KBM-7 (cell line): ENCODE measurements around the gene CCDC191.

Source experiments
- DNase-seq: peaks from one replicate; pipeline ENCODE4 v3.0.0-alpha.2; 2015
- in situ Hi-C: fragments of 300-500 bp; cut with MboI; formaldehyde crosslinking; loops from 2 replicates; pipeline ENCODE4 v1.14.3; 2020; ENCODE audit warnings: low sequenced_read_pairs, low pct_unique_long_range_greater_than_20kb, mixed read lengths

Gene CCDC191

DNA sequence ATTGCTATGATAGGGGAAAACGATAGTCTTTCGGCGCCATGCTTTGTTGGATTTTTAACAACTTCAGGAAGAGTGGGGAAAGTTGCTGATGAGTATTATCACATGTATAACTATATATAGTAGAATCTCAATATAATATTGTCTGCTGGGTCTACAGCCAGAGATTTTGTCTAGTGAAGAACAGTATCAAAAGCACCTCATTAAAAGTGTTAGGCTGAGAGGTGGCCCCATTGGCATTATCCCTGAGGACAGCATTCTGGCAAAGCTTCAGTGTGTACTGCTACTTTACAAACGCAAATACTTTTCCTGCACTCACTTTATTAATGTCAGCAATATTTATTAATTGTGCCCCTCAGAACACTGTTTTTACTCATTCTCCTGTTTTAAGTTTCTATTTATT lies 12.0 kb upstream of the CCDC191 start:
- in situ Hi-C loops, result no loop called here
- no peak for DNase-seq

DNA sequence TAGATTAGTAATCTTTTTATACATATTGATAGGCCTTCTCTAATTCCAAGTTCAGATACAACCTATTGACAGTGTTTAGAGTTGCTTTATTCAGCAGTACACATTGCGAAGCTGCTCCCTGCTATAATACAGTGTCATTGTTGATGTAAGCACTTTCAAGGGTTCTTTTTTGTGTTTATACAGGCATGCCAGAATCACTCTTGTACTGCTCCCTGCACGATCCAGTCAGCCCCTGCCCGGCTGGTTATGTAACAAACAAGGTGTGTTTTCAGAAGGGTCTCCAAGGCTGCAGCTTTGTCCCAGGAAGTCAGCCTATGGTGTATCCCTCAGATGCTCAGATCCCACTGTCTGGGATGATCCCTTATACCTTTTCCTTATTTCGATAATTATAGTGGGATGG lies 11.5 kb upstream of the CCDC191 start:
- DNase-seq, result no peak
- in situ Hi-C loops, result no loop called here

DNA sequence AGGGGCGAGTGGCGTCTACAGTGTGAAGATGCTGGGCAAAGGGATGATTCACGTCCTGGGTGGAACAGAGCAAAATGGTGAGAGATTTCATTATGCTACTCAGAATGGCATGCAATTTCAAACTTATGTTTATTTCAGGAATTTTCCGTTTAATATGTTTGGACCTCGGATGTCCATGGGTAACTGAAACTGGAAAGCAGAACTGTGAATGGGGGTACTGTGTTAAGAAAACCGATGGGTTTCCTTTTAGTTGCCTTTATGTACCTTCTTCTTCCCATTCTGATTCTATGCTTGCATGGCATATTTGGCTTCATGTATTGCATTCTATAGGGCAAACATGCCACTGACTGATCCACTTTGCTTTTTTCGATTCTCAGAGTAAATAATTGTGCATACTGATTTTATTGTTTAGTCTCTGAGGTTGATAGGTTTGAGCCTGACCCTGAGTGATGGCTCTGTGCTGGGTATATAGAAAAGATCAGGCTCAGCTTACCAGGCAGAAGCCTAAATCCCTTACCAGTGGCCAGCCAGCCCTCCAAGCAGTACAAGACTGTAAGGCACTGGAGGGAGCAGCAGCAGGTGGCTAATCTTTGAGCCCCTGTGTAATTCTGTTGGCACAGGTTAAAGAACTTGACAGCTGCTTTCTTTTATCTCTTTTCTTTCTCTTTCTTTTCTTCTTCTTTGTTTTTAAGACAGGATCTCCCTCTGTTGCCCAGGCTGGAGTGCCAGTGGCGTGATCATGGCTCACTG lies 4.8 kb upstream of the CCDC191 start:
- DNase-seq, result no peak
- in situ Hi-C loops, result no loop called here

DNA sequence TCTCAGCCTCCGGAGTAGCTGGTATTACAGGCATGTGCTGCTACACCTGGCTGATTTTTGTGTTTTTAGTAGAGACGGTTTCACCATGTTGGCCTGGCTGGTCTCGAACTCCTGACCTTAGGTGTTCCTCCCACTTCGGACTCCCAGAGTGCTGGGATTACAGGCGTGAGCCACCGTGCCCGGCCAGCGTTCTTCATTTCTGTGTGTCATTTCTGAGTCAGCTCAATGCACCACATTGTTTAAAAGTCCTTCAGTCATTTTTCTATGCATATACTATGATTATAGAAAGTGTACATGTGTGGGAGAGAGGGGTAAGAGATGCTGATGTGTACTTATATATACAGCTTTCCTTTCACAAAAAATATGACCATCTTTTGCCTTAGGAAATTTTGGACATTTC lies 2.3 kb upstream of the CCDC191 start:
- no peak for DNase-seq
- in situ Hi-C loops, result no loop called here

DNA sequence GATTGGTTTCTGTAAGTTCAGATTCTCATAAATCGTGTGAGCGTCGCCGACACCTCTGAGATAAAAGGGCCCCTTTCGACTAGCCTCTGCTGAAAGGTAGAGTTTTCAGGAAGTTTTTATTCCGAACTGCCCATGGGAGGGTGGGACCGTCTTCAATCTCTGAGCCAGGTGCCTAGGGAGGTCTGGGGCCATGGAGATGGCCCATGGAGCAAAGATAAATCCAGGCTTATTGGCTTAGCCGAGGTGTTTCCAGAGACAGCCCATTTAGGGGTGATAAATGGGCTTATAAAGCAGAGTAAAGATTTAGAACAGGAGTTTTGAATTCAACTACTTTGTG lies 653 bp upstream of the CCDC191 start:
- in situ Hi-C loops, result no loop called here
- DNase-seq, result no peak

DNA sequence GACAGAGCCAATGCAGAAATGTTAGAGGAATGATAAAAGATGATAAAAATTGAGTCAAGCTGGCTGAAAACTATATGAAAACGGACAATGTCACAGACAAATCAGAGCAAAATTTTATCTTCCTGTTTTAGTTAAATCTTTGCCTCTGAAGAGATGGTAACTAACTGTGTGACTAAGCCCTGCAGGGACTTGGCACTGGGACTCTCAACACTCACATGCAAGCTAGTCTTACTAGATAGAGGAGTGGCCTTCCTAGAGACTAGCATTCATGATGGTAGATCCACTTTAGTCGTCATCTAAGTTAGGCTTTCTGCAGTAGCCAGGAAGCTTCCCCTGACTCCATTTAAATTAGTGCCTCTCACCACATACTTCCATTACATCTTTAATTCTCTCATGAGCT lies 4.1 kb downstream of the CCDC191 start:
- DNase-seq, result no peak
- in situ Hi-C loops, result no loop called here

DNA sequence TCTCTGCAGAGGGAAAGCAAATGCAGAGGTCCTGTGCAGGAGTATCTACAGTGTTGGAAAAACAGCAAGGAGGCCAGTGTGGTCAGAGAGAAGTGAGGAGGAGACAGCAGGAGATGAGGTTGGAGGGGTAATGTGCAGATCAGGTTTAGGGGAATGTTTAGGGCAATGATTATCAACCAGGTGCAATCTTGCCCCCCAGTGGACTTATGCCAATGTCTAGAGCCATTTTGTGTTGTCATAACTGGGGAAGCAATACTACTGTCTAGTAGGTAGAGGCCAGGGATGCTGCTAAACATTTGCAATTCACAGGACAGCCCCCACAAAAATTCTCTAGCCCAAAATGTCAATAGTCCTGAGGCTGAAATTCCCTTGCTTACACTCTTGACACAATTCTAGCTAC lies 13.1 kb downstream of the CCDC191 start:
- in situ Hi-C loops, result no loop called here
- DNase-seq, result no peak

DNA sequence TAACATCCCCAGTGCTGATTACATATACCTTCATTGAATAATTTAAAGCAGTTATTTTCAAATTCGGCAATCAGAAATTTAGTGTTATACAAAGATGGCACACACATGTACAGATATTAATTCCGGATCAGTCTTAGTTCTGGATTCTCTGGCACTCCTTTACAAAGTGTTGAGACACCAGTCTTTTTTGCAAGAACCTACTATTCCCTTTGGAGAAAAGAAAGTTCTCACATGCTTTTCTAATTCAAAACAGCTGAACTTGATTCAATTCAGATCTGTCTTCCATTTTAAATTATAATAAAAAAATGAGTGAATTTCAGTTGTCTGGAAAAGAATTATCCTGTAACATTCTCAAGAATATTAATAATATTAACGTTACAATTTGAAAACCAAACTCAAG lies 20.4 kb downstream of the CCDC191 start:
- no peak for DNase-seq
- in situ Hi-C loops, result no loop called here

DNA sequence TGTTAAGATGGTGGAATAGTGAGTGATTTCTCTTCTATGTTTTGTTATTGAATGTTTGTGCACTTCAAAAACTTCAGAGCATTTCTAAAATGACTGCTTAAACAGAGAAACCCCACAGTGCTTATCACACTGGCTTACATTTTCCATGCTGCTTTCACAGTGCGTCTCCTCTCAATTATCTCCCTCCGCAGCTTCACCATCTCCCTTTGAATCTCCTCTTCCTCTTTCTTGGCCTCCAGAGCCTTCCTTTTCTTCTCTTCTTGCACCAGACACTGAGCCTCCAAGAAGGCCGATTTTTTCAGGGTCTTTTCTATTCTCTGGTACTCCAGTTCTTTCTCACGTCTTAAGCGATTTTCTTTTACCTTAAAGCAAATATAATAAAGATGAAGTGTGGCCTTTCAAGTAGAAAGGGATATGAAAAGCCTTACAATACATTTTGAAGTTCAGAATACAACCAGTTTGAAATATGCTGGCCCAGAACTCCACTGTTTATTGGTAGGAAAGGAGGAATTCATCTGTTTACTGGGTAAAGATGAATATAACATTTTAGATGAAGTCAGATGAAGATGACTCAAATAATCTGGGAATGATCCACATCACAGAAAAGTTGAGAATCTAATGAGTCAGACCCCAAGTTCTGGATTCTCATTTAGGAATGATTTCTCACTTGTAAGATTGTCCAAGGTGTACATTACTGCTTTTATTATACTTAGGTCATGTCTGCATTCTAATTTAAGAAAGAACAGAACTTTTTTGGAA lies 21.4 kb downstream of the CCDC191 start:
- in situ Hi-C loops, result no loop called here
- no peak for DNase-seq

DNA sequence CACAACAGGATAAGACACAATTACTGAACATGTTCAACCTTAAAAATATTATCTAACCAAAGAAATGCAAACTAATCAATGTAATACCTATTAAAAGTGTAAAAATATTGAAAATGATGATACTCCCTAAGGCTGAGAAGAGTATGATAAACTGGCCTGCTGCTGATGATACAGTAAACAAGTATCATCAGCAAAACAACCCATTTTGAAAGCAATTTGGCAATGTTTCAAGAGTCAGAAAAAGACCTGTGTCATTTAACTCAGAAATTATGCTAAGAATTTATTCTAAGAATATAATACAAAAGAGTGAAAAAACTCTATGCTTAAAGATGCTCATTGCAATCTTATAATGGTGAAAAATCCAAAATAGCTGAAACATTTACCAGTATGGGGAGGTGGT lies 22.1 kb downstream of the CCDC191 start:
- in situ Hi-C loops, result no loop called here
- no peak for DNase-seq

DNA sequence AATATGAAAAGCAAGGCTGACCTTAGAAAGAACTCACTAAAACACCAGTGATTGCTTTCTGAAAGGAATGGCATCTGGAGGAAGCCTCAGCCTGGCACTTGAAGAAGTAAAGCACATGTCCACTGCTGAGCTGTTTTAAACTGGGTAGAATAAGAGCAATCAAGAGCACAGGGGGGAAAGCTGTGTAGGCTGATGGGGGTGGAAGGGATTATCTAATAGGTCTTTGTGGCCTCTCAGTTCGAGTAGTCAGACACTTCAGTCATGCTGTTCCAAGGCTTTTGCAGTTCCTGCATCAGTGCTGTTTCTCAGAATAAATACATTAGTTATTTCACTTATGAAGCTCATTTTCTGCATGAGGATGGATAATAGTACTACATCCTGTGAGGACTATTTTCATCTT lies 22.6 kb downstream of the CCDC191 start:
- DNase-seq, result no peak
- in situ Hi-C loops, result no loop called here

DNA sequence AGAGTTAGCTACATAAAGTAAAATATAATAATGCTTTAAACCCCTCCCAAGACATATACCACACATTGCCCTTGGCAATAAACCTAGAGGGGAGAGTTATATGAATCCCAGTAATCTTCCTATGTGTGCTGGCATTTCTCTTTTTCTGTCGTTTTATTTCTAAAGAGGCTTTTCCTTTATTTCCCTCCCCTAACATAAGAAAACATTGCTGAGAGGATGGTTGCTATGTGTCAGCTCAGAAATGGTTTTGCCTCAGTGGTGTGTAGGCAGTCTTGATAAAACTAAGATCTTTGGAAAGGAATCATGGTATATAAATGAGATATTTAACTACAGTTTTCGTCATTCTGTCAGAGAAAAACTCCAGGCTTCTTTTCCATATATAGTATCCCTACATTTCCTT lies 30.0 kb downstream of the CCDC191 start:
- in situ Hi-C loops, result no loop called here
- DNase-seq, result no peak

DNA sequence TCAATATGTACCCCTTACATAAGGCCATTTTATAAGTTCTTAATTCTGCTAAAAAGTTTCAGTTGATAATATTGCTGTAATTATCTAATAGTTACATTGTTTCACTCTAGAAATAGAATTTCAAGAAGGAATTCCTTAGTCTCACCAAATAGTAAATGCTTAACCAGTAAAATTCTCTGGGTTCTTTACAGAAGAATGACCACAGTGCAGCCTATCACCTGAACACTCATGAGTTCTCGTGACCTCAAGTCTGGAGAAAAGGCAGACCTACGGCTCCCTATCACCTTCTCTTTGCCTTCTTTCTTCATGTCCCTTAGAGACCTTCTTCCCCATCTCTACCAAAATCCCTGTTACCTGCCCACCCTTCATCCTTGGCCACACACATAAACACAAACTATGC lies 30.9 kb downstream of the CCDC191 start:
- DNase-seq, result no peak
- in situ Hi-C loops, result no loop called here

DNA sequence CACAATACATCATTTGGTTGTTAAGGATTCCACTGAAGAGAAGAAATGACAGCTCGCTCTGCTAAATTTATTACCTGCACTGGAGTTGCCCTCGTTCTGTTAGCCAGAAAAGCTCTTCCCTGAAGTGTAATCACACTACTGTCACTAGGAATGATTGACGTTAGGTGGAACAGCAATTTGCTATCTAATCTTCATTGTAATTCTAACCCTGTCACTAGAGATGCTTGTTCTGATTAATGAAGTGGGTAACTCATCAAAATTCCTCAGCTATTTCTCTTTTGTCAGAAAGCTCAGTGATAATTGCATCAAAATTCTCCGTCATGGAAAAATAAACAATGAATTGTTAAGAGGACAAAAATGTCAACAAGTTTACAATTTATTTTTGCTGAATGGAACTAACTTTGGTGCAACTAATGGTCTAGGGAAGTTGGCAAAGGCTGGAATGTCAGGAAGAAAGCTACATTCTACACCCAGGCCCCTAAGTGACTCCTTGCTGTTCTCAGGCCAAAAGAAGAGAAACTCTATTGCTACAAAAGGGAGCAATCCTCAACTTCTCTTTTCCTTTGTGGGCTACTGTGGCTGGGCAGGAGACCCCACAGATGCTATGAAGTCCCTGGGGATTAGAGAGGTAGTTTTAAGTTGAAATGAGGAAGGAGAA lies 34.1 kb downstream of the CCDC191 start:
- peak; percentile 3 for DNase-seq
- in situ Hi-C loops, result no loop called here

DNA sequence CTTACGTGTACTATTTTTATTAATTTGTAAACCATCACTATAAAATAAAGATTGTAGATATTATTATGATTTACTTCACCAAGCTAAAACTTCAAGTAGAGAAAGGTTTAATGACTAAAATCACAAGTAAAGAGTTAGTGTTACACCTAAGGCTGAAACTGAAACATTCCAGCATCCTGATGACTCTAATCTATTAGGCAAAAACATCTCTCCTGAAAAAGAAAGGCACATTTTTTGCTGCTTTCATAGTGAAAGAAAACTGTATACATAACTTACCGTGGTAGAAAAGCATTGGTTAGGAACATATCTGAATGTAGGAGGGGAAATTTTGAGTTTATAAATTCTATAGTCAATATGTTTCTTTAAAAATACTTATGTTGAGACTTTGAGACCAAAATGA lies 35.4 kb downstream of the CCDC191 start:
- no peak for DNase-seq
- in situ Hi-C loops, result no loop called here

DNA sequence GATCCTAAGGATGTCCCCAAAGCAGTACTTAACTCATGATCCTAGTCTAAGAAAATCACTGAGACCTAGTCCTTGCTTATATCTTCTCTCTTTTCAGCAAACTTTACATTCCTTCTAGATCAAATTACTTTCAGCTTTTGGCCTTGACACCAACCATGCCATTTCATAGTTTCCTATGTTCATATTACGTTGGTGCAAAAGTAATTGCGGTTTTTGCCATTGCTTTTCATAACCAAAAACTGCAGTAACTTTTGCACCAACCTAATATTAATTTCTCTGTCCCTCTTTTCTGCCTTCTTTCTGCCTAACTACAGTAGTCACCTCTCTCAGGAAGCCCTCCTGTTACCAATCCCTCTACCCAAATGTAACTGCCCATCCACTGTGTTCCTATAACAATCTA lies 36.8 kb downstream of the CCDC191 start:
- in situ Hi-C loops, result no loop called here
- no peak for DNase-seq

DNA sequence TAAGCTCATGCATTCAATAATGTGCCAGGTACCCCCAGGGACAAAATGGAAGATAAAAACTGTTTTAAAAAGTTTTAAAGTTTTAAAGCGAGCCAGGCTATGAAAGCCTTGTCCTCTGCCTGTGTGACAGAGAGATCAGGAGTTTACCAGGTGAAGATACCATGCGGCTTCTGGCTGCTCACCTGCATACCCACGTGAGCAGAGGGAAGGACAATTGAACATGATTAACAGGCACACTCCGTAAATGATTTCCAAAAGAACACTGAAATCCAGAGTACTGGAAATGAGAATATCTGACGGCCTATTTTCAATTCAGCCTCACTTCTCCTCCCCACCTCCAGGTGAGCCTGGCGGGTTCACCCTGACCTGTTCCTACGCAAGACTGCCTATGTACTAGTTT lies 42.1 kb downstream of the CCDC191 start:
- DNase-seq, result no peak
- in situ Hi-C loops, result no loop called here

DNA sequence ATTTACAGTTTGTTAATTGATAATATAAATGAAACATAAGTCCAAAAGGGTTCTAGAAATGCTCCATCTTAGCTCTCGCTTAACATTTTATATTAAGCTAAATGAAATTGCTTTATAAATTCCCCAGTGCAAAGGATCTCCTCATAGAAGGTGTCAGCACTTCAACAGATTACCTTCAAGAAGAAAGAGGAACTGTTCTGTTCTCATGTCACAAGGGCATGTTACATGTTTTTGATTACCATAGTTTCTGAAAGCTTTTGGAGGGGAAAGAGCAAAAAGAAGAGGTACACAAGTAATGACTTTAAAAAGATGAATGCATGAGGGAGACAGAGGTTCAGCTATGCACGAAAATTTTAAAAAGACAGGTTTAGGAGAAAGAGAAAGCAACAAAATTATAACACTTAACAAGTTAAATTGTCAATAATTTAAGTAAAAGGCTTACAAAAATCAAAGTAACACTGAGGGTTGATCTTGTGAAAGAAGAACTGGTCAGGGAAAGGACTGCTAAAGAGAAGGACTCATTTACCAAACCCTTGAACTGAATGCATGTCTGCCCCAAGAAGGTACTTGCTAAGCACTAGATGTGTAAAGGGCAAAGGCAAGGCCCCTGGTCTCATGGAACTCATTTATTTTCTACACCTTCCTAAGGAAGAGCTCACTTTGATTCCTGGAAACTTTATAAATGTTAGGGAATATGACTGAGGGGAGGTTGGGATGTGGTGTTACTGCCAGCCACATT lies 45.1 kb downstream of the CCDC191 start:
- peak; percentile 4 for DNase-seq
- in situ Hi-C loops, result no loop called here

DNA sequence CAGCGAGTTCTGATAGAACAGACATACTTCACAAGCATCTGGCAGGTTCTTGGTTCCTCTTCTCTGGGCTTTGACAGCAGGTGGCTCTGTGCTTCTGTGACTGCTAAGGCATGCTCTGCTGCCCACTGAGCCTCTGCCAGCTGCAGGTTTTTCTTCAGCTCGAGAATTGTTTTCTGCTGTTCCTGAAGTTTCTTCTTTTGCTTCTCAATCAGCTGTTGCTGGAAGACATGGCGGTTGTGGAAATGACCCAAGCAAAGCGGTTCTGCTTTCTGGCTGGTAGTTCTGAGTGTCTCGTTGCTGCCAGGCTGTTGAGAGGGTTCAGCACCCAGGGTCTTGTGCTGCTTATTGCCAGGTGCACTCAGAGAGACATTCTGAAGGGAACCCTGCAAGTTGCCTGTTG lies 50.8 kb downstream of the CCDC191 start:
- in situ Hi-C loops, result no loop called here
- DNase-seq, result no peak

DNA sequence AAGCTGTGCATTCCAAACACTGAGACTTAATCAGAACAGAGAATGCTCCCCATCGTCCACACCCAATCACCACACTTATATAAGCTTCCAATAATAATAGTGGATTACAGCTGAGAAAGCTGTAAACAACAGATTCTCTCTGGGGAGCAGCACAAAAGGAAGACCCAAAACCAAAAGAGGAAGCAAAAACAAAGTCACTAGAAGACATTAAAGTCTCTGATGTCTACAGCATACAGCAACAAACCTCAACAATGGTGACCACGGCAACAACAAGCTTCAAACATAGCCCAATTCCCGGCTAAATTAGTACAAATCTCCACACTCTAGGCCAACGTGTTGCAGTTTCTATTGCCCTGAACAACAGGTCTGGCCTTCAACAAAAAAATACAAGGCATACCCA lies 70.8 kb downstream of the CCDC191 start:
- in situ Hi-C loops, result no loop called here
- DNase-seq, result peak; percentile 49
